Panc1 (cell line): ENCODE data around the gene CCSAP. TPM values are rescaled to one million over a fixed set of nuclear protein-coding genes. Genes with fewer than 3 reads are reported as not detected.

Experiments
- ATAC-seq: fragments of 200-7000 bp; cut with Tn5 transposase; 2 replicates; pipeline ENCODE4 v1.9.1; 2020; ENCODE audit warnings: mild to moderate bottlenecking, moderate library complexity
- BruUV-seq: library from RNA; stranded (reverse); fragments of 400-500 nt; replicated peaks from 2 replicates; lab custom pipeline; 2021; lab: Mats Ljungman, UMichigan
- CTCF ChIA-PET: fragments of 300-600 bp; sonication (Branson Sonifier 250); formaldehyde crosslinking; loops from one replicate; lab custom pipeline; 2022; ENCODE audit warnings: antibody characterized with exemption; lab: Charles Lee
- POLR2A ChIA-PET: fragments of 300-600 bp; sonication (Branson Sonifier 250); formaldehyde crosslinking; loops from one replicate; lab custom pipeline; 2022; ENCODE audit warnings: antibody characterized with exemption; lab: Charles Lee
- DNase-seq: peaks from one replicate; pipeline ENCODE4 v3.0.0-alpha.2; 2010; ENCODE audit warnings: low read depth, low spot score
- H3K27ac ChIP-seq: 2 replicates; pipeline ENCODE4 v1.5.1; 2011; ENCODE audit warnings: mild to moderate bottlenecking, low read length, inconsistent platforms
- H3K27me3 ChIP-seq: fragments of 200-500 bp; sonication (Bioruptor generic); 2 replicates; pipeline ENCODE4 v1.6.0; 2014; ENCODE audit warnings: low read length, inconsistent platforms; ENCODE audit not compliant: control insufficient read depth, insufficient read depth
- H3K36me3 ChIP-seq: fragments of 200-500 bp; sonication (Bioruptor generic); 2 replicates; pipeline ENCODE4 v1.5.1; 2014; ENCODE audit warnings: inconsistent platforms, mild to moderate bottlenecking, low read length, moderate library complexity; ENCODE audit not compliant: control insufficient read depth, insufficient read depth
- H3K4me1 ChIP-seq: 2 replicates; pipeline ENCODE4 v1.5.1; 2011; ENCODE audit warnings: inconsistent platforms, mild to moderate bottlenecking, low read length, moderate library complexity; ENCODE audit not compliant: control insufficient read depth, insufficient read depth
- H3K4me3 ChIP-seq, 2 experiments: 2 replicates each; pipeline ENCODE4 v1.5.1; 2011 to 2012; ENCODE audit warnings: low read depth in 2 of 2, low read length in 2 of 2, mild to moderate bottlenecking in 2 of 2, inconsistent platforms in 1 of 2, moderate library complexity in 1 of 2
- H3K9me3 ChIP-seq: fragments of 200-500 bp; sonication (Bioruptor generic); 2 replicates; pipeline ENCODE4 v1.5.1; 2014; ENCODE audit warnings: low read depth, mild to moderate bottlenecking, inconsistent platforms, low read length, moderate library complexity; ENCODE audit not compliant: control insufficient read depth, insufficient read depth
- POLR2AphosphoS5 ChIP-seq: IDR thresholded peaks from 2 replicates; pipeline ENCODE4 v1.6.1; 2012; ENCODE audit warnings: mild to moderate bottlenecking, low read depth, low read length, moderate library complexity
- SIN3A ChIP-seq: IDR thresholded peaks from 2 replicates; pipeline ENCODE4 v1.6.1; 2012; ENCODE audit warnings: low read depth, mild to moderate bottlenecking, low read length, moderate library complexity, borderline replicate concordance; ENCODE audit not compliant: insufficient read depth
- TCF7L2 ChIP-seq: IDR thresholded peaks from 2 replicates; pipeline ENCODE4 v1.6.1; 2011; ENCODE audit warnings: mild to moderate bottlenecking, low read depth, low read length, inconsistent platforms
- in situ Hi-C: cut with HindIII; loops from 2 replicates; pipeline ENCODE4 v1.10.0; 2016; ENCODE audit warnings: low sequenced_read_pairs, low pct_unique_long_range_greater_than_20kb
- intact Hi-C: fragments of 100-400 bp; cut with micrococcal nuclease; formaldehyde crosslinking; loops from one replicate; pipeline ENCODE4 v1.10.0; 2022; ENCODE audit not compliant: unreplicated experiment
- total RNA-seq: library from RNA; stranded (reverse); gene quantifications from one replicate; pipeline ENCODE4 v1.2.1, GENCODE V29; 2021; ENCODE audit not compliant: unreplicated experiment
- TF ChIP-seq, protein P1 (sequence below), 2 experiments: IDR thresholded peaks; 2 replicates each; pipeline ENCODE4 v1.6.1; 2011 to 2012; ENCODE audit warnings: low read depth in 2 of 2, control low read depth in 1 of 2, low read length in 1 of 2, mild to moderate bottlenecking in 1 of 2, moderate library complexity in 1 of 2; ENCODE audit not compliant: insufficient read depth in 1 of 2
- TF ChIP-seq, protein P2 (sequence below): fragments of 450-650 bp; IDR thresholded peaks from 2 replicates; pipeline ENCODE4 v1.5.1; 2017; ENCODE audit warnings: mild to moderate bottlenecking

Gene CCSAP
- total RNA-seq, 1 experiment from 2014 or later, result 11.6 TPM

DNA sequence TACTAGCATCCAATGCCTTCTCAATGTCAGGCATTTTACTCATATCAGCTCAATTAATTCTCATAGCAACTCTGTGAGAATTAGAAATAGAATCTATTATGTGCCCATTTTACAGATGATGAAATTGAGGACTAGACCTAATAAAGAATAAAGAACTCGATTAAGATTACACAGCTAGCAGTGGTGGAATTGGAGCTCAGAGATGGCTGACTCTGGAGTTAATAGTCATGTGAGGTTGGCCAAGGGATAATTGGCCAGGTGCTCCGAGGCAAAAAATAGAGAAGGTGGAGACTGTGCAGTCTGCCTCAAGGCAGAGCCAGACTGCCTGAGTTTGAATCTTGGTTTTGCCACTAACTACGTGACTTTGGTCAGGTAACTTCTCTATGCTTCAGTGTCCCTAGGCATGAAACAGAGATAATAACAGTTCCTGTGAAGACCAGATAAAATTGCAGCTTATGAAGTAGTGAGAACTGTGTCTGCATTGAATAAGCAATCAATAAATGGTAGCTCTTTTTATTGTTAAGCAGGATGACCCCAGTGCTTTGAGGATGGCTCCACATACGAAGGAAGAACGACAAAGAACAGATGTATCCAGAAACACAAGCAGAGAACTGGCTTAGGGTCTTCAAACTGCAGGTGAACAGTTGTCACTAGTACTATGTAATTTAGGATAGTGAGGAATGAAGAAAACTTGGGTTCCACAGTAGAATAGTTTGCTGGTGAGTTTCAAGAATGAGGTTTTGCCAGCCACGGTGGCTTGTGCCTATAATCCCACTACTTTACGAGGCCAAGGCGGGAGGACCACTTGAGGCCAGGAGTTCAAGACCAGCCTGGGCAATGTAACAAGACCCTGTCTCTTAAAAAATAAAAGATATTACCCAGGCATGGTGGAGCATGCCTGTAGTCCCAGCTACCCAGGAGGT, 6.9 kb upstream of the CCSAP start:
- ChIA-PET POLR2A (no interaction called here), CTCF (no interaction called here)
- no peak for DNase-seq
- intact Hi-C loops, result loop anchor here (10.0 kb wide), 3 partner anchors 55 to 135 kb away; no protein-coding TSS in a partner anchor
- Histone ChIP-seq H3K9me3 (peaks cover 6% of the 10 kb centered on the region; the same call in 1 of the 2 replicates), H3K27ac (no peak overlapping the region), H3K4me1 (no peaks in the 10 kb centered on the region), H3K36me3 (no peaks in the 10 kb centered on the region), H3K27me3 (no peaks in the 10 kb centered on the region; the same call in 1 of the 2 replicates), H3K4me3 (no peak overlapping the region)
- TF ChIP-seq, protein P1, sequence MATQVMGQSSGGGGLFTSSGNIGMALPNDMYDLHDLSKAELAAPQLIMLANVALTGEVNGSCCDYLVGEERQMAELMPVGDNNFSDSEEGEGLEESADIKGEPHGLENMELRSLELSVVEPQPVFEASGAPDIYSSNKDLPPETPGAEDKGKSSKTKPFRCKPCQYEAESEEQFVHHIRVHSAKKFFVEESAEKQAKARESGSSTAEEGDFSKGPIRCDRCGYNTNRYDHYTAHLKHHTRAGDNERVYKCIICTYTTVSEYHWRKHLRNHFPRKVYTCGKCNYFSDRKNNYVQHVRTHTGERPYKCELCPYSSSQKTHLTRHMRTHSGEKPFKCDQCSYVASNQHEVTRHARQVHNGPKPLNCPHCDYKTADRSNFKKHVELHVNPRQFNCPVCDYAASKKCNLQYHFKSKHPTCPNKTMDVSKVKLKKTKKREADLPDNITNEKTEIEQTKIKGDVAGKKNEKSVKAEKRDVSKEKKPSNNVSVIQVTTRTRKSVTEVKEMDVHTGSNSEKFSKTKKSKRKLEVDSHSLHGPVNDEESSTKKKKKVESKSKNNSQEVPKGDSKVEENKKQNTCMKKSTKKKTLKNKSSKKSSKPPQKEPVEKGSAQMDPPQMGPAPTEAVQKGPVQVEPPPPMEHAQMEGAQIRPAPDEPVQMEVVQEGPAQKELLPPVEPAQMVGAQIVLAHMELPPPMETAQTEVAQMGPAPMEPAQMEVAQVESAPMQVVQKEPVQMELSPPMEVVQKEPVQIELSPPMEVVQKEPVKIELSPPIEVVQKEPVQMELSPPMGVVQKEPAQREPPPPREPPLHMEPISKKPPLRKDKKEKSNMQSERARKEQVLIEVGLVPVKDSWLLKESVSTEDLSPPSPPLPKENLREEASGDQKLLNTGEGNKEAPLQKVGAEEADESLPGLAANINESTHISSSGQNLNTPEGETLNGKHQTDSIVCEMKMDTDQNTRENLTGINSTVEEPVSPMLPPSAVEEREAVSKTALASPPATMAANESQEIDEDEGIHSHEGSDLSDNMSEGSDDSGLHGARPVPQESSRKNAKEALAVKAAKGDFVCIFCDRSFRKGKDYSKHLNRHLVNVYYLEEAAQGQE (IDR thresholded peaks at IDR 0.05; ENCODE audit: insufficient read depth in 1 of 2, low read depth in 2 of 2, low read length in 1 of 2), result no peak
- no peak for TF ChIP-seq SIN3A
- TF ChIP-seq, protein P2, sequence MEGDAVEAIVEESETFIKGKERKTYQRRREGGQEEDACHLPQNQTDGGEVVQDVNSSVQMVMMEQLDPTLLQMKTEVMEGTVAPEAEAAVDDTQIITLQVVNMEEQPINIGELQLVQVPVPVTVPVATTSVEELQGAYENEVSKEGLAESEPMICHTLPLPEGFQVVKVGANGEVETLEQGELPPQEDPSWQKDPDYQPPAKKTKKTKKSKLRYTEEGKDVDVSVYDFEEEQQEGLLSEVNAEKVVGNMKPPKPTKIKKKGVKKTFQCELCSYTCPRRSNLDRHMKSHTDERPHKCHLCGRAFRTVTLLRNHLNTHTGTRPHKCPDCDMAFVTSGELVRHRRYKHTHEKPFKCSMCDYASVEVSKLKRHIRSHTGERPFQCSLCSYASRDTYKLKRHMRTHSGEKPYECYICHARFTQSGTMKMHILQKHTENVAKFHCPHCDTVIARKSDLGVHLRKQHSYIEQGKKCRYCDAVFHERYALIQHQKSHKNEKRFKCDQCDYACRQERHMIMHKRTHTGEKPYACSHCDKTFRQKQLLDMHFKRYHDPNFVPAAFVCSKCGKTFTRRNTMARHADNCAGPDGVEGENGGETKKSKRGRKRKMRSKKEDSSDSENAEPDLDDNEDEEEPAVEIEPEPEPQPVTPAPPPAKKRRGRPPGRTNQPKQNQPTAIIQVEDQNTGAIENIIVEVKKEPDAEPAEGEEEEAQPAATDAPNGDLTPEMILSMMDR, result no peak
- no peak for TF ChIP-seq POLR2AphosphoS5
- no peak for TF ChIP-seq TCF7L2
- in situ Hi-C loops, result no loop called here
- no peak for ATAC-seq
- BruUV-seq, result no TSS peak

DNA sequence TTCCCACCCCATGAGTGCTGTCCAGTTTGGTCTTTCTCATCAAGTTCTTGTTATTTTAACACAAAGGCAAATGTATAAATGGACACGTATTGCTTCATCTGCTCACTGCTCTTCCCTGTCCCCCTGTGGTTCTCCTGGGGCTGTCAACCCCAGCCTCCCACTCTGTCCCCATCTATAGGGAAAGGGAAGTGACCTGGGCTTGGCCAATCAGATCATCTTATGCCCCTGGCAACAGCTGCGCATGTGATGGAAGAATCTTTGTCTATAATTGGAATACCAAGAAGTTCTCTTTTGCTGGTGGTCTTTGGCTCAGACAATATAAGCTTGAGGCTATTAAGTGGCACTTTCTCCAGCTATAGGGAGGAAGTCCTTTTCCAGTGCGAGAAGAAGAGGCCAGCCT, 4.7 kb upstream of the CCSAP start:
- no peak overlapping the region for H3K27ac ChIP-seq
- BruUV-seq, result no TSS peak
- H3K4me3 ChIP-seq, result no peak overlapping the region
- POLR2A ChIA-PET, result no interaction called here
- TF ChIP-seq, protein P1 (IDR thresholded peaks at IDR 0.05; ENCODE audit: insufficient read depth in 1 of 2, low read depth in 2 of 2, low read length in 1 of 2), result no peak
- TF ChIP-seq POLR2AphosphoS5, result no peak
- no peak for TF ChIP-seq SIN3A
- TF ChIP-seq, protein P2, result no peak
- TF ChIP-seq TCF7L2, result no peak
- H3K9me3 ChIP-seq, result no peaks in the 10 kb centered on the region
- intact Hi-C loops (loop anchor here (10.0 kb wide), 3 partner anchors 57 to 137 kb away; no protein-coding TSS in a partner anchor), in situ Hi-C loops (no loop called here)
- no peaks in the 10 kb centered on the region for H3K36me3 ChIP-seq
- H3K4me1 ChIP-seq, result peaks cover 5% of the 10 kb centered on the region; the same call in 1 of the 2 replicates
- no peaks in the 10 kb centered on the region for H3K27me3 ChIP-seq
- CTCF ChIA-PET, result no interaction called here
- ATAC-seq, result no peak
- DNase-seq, result no peak
